IMR-90 (cell line): Measurements from ENCODE around the gene TP73. TPM values are rescaled to one million over a fixed set of nuclear protein-coding genes. Genes with fewer than 3 reads are reported as not detected.

Source experiments
- ATAC-seq: fragments of 200-7000 bp; cut with Tn5 transposase; 2 replicates; pipeline ENCODE4 v1.9.1; 2020; ENCODE audit warnings: low read depth, mild to moderate bottlenecking, moderate library complexity
- BruUV-seq: library from RNA; stranded (reverse); fragments of 400-500 nt; replicated peaks from 2 replicates; lab custom pipeline; 2021; lab: Mats Ljungman, UMichigan
- CTCF ChIA-PET: fragments of 300-600 bp; formaldehyde crosslinking; extraction: SDS; loops from one replicate; lab custom pipeline; 2021; ENCODE audit warnings: antibody characterized with exemption; lab: Yijun Ruan, JAX
- POLR2A ChIA-PET: fragments of 300-600 bp; sonication (Branson Sonifier 250); formaldehyde crosslinking; loops from one replicate; lab custom pipeline; 2022; ENCODE audit warnings: antibody characterized with exemption; ENCODE audit not compliant: unreplicated experiment; lab: Charles Lee
- DNase-seq: peaks from one replicate; pipeline ENCODE4 v3.0.0; 2013
- H2AFZ ChIP-seq: replicated peaks from 2 replicates; pipeline ENCODE3; 2013; ENCODE audit warnings: low read length, mild to moderate bottlenecking; ENCODE audit not compliant: poor library complexity
- H2AK5ac ChIP-seq: 2 replicates; pipeline ENCODE4 v1.6.1; 2013; ENCODE audit warnings: low read depth, low read length, inconsistent platforms
- H2AK9ac ChIP-seq: replicated peaks from 2 replicates; pipeline ENCODE3; 2013; ENCODE audit warnings: mild to moderate bottlenecking, low read depth, low read length, moderate library complexity; ENCODE audit not compliant: poor library complexity
- H2BK120ac ChIP-seq: 2 replicates; pipeline ENCODE4 v1.6.1; 2013; ENCODE audit warnings: low read depth, low read length, inconsistent platforms
- H2BK15ac ChIP-seq: 3 replicates; pipeline ENCODE4 v1.6.1; 2013; ENCODE audit warnings: low read depth, low read length, inconsistent platforms
- H2BK20ac ChIP-seq: 2 replicates; pipeline ENCODE4 v1.6.1; 2013; ENCODE audit warnings: low read depth, mild to moderate bottlenecking, inconsistent platforms, low read length, moderate library complexity
- H2BK5ac ChIP-seq: 2 replicates; pipeline ENCODE4 v1.6.1; 2013; ENCODE audit warnings: mild to moderate bottlenecking, low read depth, low read length, inconsistent platforms; ENCODE audit not compliant: poor library complexity, severe bottlenecking
- H3K14ac ChIP-seq: replicated peaks from 2 replicates; pipeline ENCODE4 v1.6.1; 2013; ENCODE audit warnings: low read depth, low read length, inconsistent platforms
- H3K18ac ChIP-seq: 2 replicates; pipeline ENCODE4 v1.6.1; 2013; ENCODE audit warnings: low read depth, low read length, control low read depth
- H3K23ac ChIP-seq: 2 replicates; pipeline ENCODE4 v1.6.1; 2013; ENCODE audit warnings: low read depth, low read length, inconsistent platforms
- H3K27ac ChIP-seq: 2 replicates; pipeline ENCODE4 v1.5.1; 2013; ENCODE audit warnings: mild to moderate bottlenecking, control low read depth, low read length; ENCODE audit not compliant: insufficient read depth
- H3K27me3 ChIP-seq: 2 replicates; pipeline ENCODE4 v1.6.1; 2013; ENCODE audit warnings: low read length; ENCODE audit not compliant: control insufficient read depth, insufficient read depth
- H3K36me3 ChIP-seq: 2 replicates; pipeline ENCODE4 v1.6.1; 2013; ENCODE audit warnings: low read length, mixed read lengths; ENCODE audit not compliant: control insufficient read depth, insufficient read depth
- H3K4ac ChIP-seq: 2 replicates; pipeline ENCODE4 v1.6.1; 2013; ENCODE audit warnings: low read depth, low read length, inconsistent platforms
- H3K4me1 ChIP-seq: 2 replicates; pipeline ENCODE4 v1.6.1; 2013; ENCODE audit warnings: low read length, mixed read lengths; ENCODE audit not compliant: control insufficient read depth, insufficient read depth
- H3K4me2 ChIP-seq: 2 replicates; pipeline ENCODE4 v1.6.1; 2013; ENCODE audit warnings: low read depth, mild to moderate bottlenecking, control low read depth, low read length, moderate library complexity
- H3K4me3 ChIP-seq: 2 replicates; pipeline ENCODE4 v1.5.1; 2013; ENCODE audit warnings: low read depth, mild to moderate bottlenecking, control low read depth, low read length, moderate library complexity; ENCODE audit not compliant: insufficient read depth
- H3K56ac ChIP-seq: 2 replicates; pipeline ENCODE4 v1.6.1; 2013; ENCODE audit warnings: low read length, inconsistent platforms; ENCODE audit not compliant: insufficient read depth; ENCODE audit errors: extremely low read depth
- H3K79me1 ChIP-seq, 2 experiments: 2 replicates each; pipeline ENCODE4 v1.6.1; 2013; ENCODE audit warnings: low read length in 2 of 2, inconsistent platforms in 1 of 2, low read depth in 1 of 2
- H3K9ac ChIP-seq: 2 replicates; pipeline ENCODE4 v1.6.1; 2013; ENCODE audit warnings: low read depth, low read length, control low read depth
- H3K9me1 ChIP-seq: 2 replicates; pipeline ENCODE4 v1.6.1; 2013; ENCODE audit warnings: low read length, inconsistent platforms; ENCODE audit not compliant: insufficient read depth
- H3K9me3 ChIP-seq: 2 replicates; pipeline ENCODE4 v1.6.1; 2013; ENCODE audit warnings: low read length; ENCODE audit not compliant: control insufficient read depth, insufficient read depth
- H4K20me1 ChIP-seq: 2 replicates; pipeline ENCODE4 v1.6.1; 2013; ENCODE audit warnings: low read length, inconsistent platforms; ENCODE audit not compliant: insufficient read depth
- H4K5ac ChIP-seq: 2 replicates; pipeline ENCODE4 v1.6.1; 2013; ENCODE audit warnings: mild to moderate bottlenecking, low read depth, low read length, control low read depth
- H4K8ac ChIP-seq, 2 experiments: 2 replicates each; pipeline ENCODE4 v1.6.1; 2013; ENCODE audit warnings: low read depth in 2 of 2, low read length in 2 of 2, control low read depth in 1 of 2, inconsistent platforms in 1 of 2
- H4K91ac ChIP-seq: 2 replicates; pipeline ENCODE4 v1.6.1; 2013; ENCODE audit warnings: low read depth, low read length, inconsistent platforms; ENCODE audit not compliant: insufficient read depth
- ELK1 ChIP-seq: fragments of 150-350 bp; IDR thresholded peaks from 2 replicates; pipeline ENCODE4 v1.6.1; 2016; ENCODE audit warnings: low read depth, mild to moderate bottlenecking, low read length, moderate library complexity, borderline replicate concordance
- FOS ChIP-seq: fragments of 150-350 bp; IDR thresholded peaks from 2 replicates; pipeline ENCODE4 v1.6.1; 2016; ENCODE audit warnings: low read depth, low read length
- MAZ ChIP-seq: IDR thresholded peaks from 2 replicates; pipeline ENCODE4 v1.6.1; 2012; ENCODE audit warnings: low read depth, mild to moderate bottlenecking, low read length, improper control_type of control experiment, moderate library complexity, borderline replicate concordance
- POLR2A ChIP-seq: IDR thresholded peaks from 2 replicates; pipeline ENCODE4 v1.6.1; 2012; ENCODE audit warnings: mild to moderate bottlenecking, low read depth, low read length
- WGBS, 2 experiments: methylation state at CpG; one replicate each; pipeline versions ENCODE4 v1.1.5 to v1.1.7; 2013; ENCODE audit warnings: missing lambda C conversion rate in 2 of 2; ENCODE audit not compliant: insufficient read length in 1 of 2; ENCODE audit errors: extremely low coverage in 2 of 2; 5-methylcytosine and 5-hydroxymethylcytosine counted together
- dilution Hi-C: fragments of 300-500 bp; cut with HindIII; formaldehyde crosslinking; loops from one replicate; pipeline ENCODE4 v1.14.3; 2018; ENCODE audit warnings: low sequenced_read_pairs; ENCODE audit not compliant: unreplicated experiment
- in situ Hi-C: fragments of 300-500 bp; cut with MboI; formaldehyde crosslinking; loops from 3 replicates; pipeline ENCODE4 v1.14.3; 2019; ENCODE audit warnings: low sequenced_read_pairs, inconsistent platforms, mixed read lengths
- intact Hi-C: fragments of 100-400 bp; cut with micrococcal nuclease; formaldehyde crosslinking; loops from 2 replicates; pipeline ENCODE4 v1.10.0; 2022
- polyA plus RNA-seq, 3 experiments: library from polyadenylated mRNA; depleted of rRNA; stranded (reverse); fragments of >200 nt; gene quantifications; 2 replicates each; pipeline ENCODE4 v1.2.3, GENCODE V29; 2012; ENCODE audit warnings: low replicate concordance in 1 of 3
- total RNA-seq: library from RNA; depleted of rRNA; stranded (reverse); fragments of >200 nt; gene quantifications from 2 replicates; pipeline ENCODE4 v1.2.3, GENCODE V29; 2012

The TP73 gene
- total and polyA plus RNA-seq, 2 of the 4 experiments (the other 2 are of a cell fraction), result not detected

GRCh38 chr1:3746389-3746829, 94.1 kb downstream of the TP73 start:
- peaks cover 10% of the 10 kb centered on the region; the same call in 1 of the 2 replicates for H3K9me1 ChIP-seq
- no peak overlapping the region; the same call in 1 of the 2 replicates for H3K27ac ChIP-seq
- H3K4me1 ChIP-seq, result peaks cover 8% of the 10 kb centered on the region; the same call in 1 of the 2 replicates
- TSS peak; percentile 64 for BruUV-seq
- H3K18ac ChIP-seq, result no peak overlapping the region
- H3K56ac ChIP-seq, result no peak overlapping the region
- peak overlapping the region; percentile 76 for H2AK9ac ChIP-seq
- peaks cover 15 to 27% of the 10 kb centered on the region in 2 experiments for H3K79me1 ChIP-seq
- H3K9me3 ChIP-seq, result no peaks in the 10 kb centered on the region
- peaks cover 11% of the 10 kb centered on the region for H3K27me3 ChIP-seq
- WGBS, 2 experiments, result 22% methylated on average over 24 of the region's 35 CpGs; no CpG with 5 or more reads in 1 of the 2 experiments
- no peak overlapping the region for H4K91ac ChIP-seq
- no peak overlapping the region for H2BK15ac ChIP-seq
- peak overlapping the region; percentile 22; the same call in 1 of the 2 replicates for H3K4ac ChIP-seq
- ChIA-PET CTCF (no interaction called here), POLR2A (no interaction called here)
- no peak overlapping the region for H4K5ac ChIP-seq
- H3K14ac ChIP-seq, result no peak overlapping the region
- intact Hi-C loops, result loop anchor here (2.0 kb wide), 1 partner anchor 26 kb away; the partner anchor contains the start of gene SMIM1
- ATAC-seq (no peak), DNase-seq (no peak)
- H2BK5ac ChIP-seq, result no peak overlapping the region
- H3K36me3 ChIP-seq, result peaks cover 17% of the 10 kb centered on the region
- no peak overlapping the region for H2BK20ac ChIP-seq
- H2AK5ac ChIP-seq, result peak overlapping the region; percentile 16; the same call in 1 of the 2 replicates
- peak overlapping the region; percentile 63 for H3K4me3 ChIP-seq
- peak overlapping the region; percentile 69 to 80; a peak in 3 of 4 replicates for H4K8ac ChIP-seq
- in situ Hi-C loops, result no loop called here
- no peaks in the 10 kb centered on the region; the same call in 1 of the 2 replicates for H4K20me1 ChIP-seq
- H3K9ac ChIP-seq, result peak overlapping the region; percentile 65
- H2AFZ ChIP-seq, result peak overlapping the region; percentile 93
- H2BK120ac ChIP-seq, result no peak overlapping the region
- H3K23ac ChIP-seq, result no peak overlapping the region; the same call in 1 of the 2 replicates
- peak overlapping the region; percentile 82 for H3K4me2 ChIP-seq
- dilution Hi-C loops, result no loop called here
- no peak for TF ChIP-seq POLR2A
- no peak for TF ChIP-seq ELK1
- no peak for TF ChIP-seq FOS
- TF ChIP-seq MAZ, result no peak
